DND-41 (cell line): ENCODE measurements around the gene KCNH1.
A peak's percentile ranks its signal among the peaks of the same experiment; 100 is the strongest.
"Not testable (repeated sequence)": the region's sequence is repeated elsewhere in the genome, so short reads cannot be mapped to it uniquely, and the experiment has no call there.

ENCODE experiments used
- ATAC-seq: fragments of 200-7000 bp; cut with Tn5 transposase; 3 replicates; pipeline ENCODE4 v1.9.1; 2021; ENCODE audit warnings: low read depth; ENCODE audit not compliant: insufficient read depth
- DNase-seq: peaks from one replicate; pipeline ENCODE4 v3.0.0-alpha.2; 2020
- H2AFZ ChIP-seq: 2 replicates; pipeline ENCODE4 v1.6.0; 2012; ENCODE audit warnings: low read depth, low read length
- H3K27ac ChIP-seq: 2 replicates; pipeline ENCODE4 v1.5.1; 2012; ENCODE audit warnings: low read length, inconsistent platforms
- H3K27me3 ChIP-seq: fragments of 200-600 bp; sonication (generic); 2 replicates; pipeline ENCODE4 v1.6.0; 2012; ENCODE audit warnings: low read length, mild to moderate bottlenecking, inconsistent platforms; ENCODE audit not compliant: insufficient read depth, poor library complexity
- H3K36me3 ChIP-seq: 2 replicates; pipeline ENCODE4 v1.5.1; 2012; ENCODE audit warnings: low read length, inconsistent platforms; ENCODE audit not compliant: insufficient read depth
- H3K4me1 ChIP-seq: 2 replicates; pipeline ENCODE4 v1.5.1; 2012; ENCODE audit warnings: mild to moderate bottlenecking, low read length; ENCODE audit not compliant: insufficient read depth
- H3K4me2 ChIP-seq: 2 replicates; pipeline ENCODE4 v1.6.0; 2012; ENCODE audit warnings: mild to moderate bottlenecking, moderate library complexity, low read length, inconsistent platforms; ENCODE audit not compliant: insufficient read depth
- H3K4me3 ChIP-seq, 2 experiments: fragments of 200-600 bp in 1 of 2; shearing (Covaris generic) in 1 of 2; 2 replicates each; pipeline ENCODE4 v1.5.1; 2012 to 2016; ENCODE audit warnings: inconsistent platforms in 2 of 2, low read length in 2 of 2, mild to moderate bottlenecking in 2 of 2, low read depth in 1 of 2, moderate library complexity in 1 of 2
- H3K79me2 ChIP-seq: 2 replicates; pipeline ENCODE4 v1.6.0; 2012; ENCODE audit warnings: low read length, inconsistent platforms; ENCODE audit not compliant: insufficient read depth
- H3K9ac ChIP-seq: 2 replicates; pipeline ENCODE4 v1.6.0; 2012; ENCODE audit warnings: low read depth, mild to moderate bottlenecking, inconsistent platforms, low read length, moderate library complexity
- H3K9me3 ChIP-seq: 2 replicates; pipeline ENCODE4 v1.5.1; 2012; ENCODE audit warnings: low read length, moderate library complexity, mild to moderate bottlenecking, inconsistent platforms; ENCODE audit not compliant: insufficient read depth, severe bottlenecking
- H4K20me1 ChIP-seq: 2 replicates; pipeline ENCODE4 v1.6.0; 2012; ENCODE audit warnings: low read length; ENCODE audit not compliant: insufficient read depth
- EZH2 ChIP-seq: IDR thresholded peaks from 3 replicates; pipeline ENCODE4 v1.6.1; 2012; ENCODE audit warnings: borderline replicate concordance, low read depth, mild to moderate bottlenecking, moderate library complexity, low read length, inconsistent platforms; ENCODE audit not compliant: severe bottlenecking
- TF ChIP-seq, protein P1 (sequence below): IDR thresholded peaks from 2 replicates; pipeline ENCODE4 v1.5.1; 2012; ENCODE audit warnings: borderline replicate concordance, low read length, moderate library complexity, mild to moderate bottlenecking; ENCODE audit not compliant: poor library complexity, severe bottlenecking; ENCODE audit errors: extremely low read depth

Gene KCNH1

DNA sequence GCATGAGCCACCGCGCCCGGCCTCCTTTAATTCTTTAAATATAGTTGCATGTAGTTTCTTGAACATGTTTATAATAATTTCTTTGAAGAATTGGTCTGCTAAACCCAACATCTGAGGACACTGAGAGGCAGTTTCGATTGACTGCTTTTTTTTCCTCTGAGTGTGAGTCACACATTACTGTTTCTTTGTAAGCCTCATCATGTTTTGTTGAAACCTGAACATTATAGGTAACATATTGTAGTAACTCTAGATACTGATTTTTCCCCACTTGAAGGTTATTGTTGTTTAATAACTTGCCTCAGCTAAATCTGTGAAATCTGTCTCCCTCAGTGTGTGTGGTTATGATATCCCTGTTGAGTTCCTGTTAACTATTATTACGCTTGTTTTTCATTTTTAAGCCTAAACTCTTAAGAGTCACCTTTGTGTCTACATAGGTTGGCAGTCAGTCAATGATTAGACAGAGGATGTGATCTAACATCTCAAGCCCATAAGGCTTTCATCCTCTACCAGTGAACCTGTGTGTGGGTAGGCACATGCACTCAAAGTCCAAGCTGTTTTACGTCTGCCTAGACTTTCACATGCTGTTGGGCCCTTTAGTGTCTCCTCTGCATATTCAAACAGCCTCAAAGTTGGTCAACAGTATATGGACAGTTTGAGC, 155.5 kb downstream of the KCNH1 start:
- H4K20me1 ChIP-seq = no peaks in the 10 kb centered on the region
- no peaks in the 10 kb centered on the region for H3K36me3 ChIP-seq
- DNase-seq (no peak), ATAC-seq (no peak)
- H3K4me3 ChIP-seq = no peak overlapping the region
- H3K9me3 ChIP-seq = no peaks in the 10 kb centered on the region
- H3K79me2 ChIP-seq = no peaks in the 10 kb centered on the region
- no peaks in the 10 kb centered on the region for H3K27me3 ChIP-seq
- H3K4me2 ChIP-seq = no peak overlapping the region
- H3K9ac ChIP-seq = no peak overlapping the region
- no peak overlapping the region for H3K27ac ChIP-seq
- H2AFZ ChIP-seq = no peak overlapping the region
- TF ChIP-seq EZH2 = no peak
- TF ChIP-seq, protein P1, sequence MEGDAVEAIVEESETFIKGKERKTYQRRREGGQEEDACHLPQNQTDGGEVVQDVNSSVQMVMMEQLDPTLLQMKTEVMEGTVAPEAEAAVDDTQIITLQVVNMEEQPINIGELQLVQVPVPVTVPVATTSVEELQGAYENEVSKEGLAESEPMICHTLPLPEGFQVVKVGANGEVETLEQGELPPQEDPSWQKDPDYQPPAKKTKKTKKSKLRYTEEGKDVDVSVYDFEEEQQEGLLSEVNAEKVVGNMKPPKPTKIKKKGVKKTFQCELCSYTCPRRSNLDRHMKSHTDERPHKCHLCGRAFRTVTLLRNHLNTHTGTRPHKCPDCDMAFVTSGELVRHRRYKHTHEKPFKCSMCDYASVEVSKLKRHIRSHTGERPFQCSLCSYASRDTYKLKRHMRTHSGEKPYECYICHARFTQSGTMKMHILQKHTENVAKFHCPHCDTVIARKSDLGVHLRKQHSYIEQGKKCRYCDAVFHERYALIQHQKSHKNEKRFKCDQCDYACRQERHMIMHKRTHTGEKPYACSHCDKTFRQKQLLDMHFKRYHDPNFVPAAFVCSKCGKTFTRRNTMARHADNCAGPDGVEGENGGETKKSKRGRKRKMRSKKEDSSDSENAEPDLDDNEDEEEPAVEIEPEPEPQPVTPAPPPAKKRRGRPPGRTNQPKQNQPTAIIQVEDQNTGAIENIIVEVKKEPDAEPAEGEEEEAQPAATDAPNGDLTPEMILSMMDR = no peak
- H3K4me1 ChIP-seq = no peaks in the 10 kb centered on the region

GRCh38 chr1:210951279-210951678, 182.7 kb downstream of the KCNH1 start:
- Histone ChIP-seq H3K27ac (no peak overlapping the region), H3K79me2 (no peaks in the 10 kb centered on the region), H3K9me3 (no peaks in the 10 kb centered on the region), H3K9ac (no peak overlapping the region), H3K36me3 (no peaks in the 10 kb centered on the region), H3K4me2 (no peak overlapping the region), H3K4me1 (no peaks in the 10 kb centered on the region), H3K27me3 (no peaks in the 10 kb centered on the region), H4K20me1 (no peaks in the 10 kb centered on the region), H3K4me3 (no peak overlapping the region), H2AFZ (no peak overlapping the region)
- ATAC-seq = no peak
- TF ChIP-seq EZH2 = no peak
- TF ChIP-seq, protein P1 = no peak
- DNase-seq = no peak

- not testable (repeated sequence) for H3K9ac ChIP-seq, H3K36me3 ChIP-seq, H2AFZ ChIP-seq, H3K9me3 ChIP-seq, H3K27me3 ChIP-seq, ATAC-seq, H3K79me2 ChIP-seq, H3K27ac ChIP-seq, H4K20me1 ChIP-seq, H3K4me1 ChIP-seq, H3K4me2 ChIP-seq, H3K4me3 ChIP-seq
- TF ChIP-seq, protein P1 = peak; percentile 73
- peak; percentile 62 for DNase-seq
Measured at GRCh38 chr1:210949940-210950546, 183.9 kb downstream of the KCNH1 start.
